NCI-H2107 treated with DMSO at 0.1 percent for 48 hours (cell line): ENCODE results near the gene ATG9A.
"Not testable (repeated sequence)": the region's sequence is repeated elsewhere in the genome, so short reads cannot be mapped to it uniquely, and the experiment has no call there.

Experiments
- DNase-seq: peaks from one replicate; lab custom pipeline; 2025; ENCODE audit not compliant: unreplicated experiment; lab: John Stamatoyannopoulos, UW

The ATG9A gene

GRCh38 chr2:219205981-219206327, 23.5 kb downstream of the ATG9A start:
- no peak for DNase-seq

- no peak for DNase-seq
Measured at GRCh38 chr2:219205165-219205538, 24.3 kb downstream of the ATG9A start.

GRCh38 chr2:219204425-219205164, 24.8 kb downstream of the ATG9A start:
- DNase-seq: no peak

- not testable (repeated sequence) for DNase-seq
Measured at GRCh38 chr2:219201331-219201730, 28.1 kb downstream of the ATG9A start.

GRCh38 chr2:219200502-219201326, 28.7 kb downstream of the ATG9A start:
- DNase-seq: not testable (repeated sequence)

GRCh38 chr2:219199470-219200211, 29.8 kb downstream of the ATG9A start:
- no peak for DNase-seq

GRCh38 chr2:219198974-219199373, 30.5 kb downstream of the ATG9A start:
- DNase-seq: no peak

- no peak for DNase-seq
Measured at GRCh38 chr2:219197388-219197787, 32.0 kb downstream of the ATG9A start.

GRCh38 chr2:219186754-219187456, 42.5 kb downstream of the ATG9A start:
- no peak for DNase-seq

GRCh38 chr2:219184121-219184520, 45.3 kb downstream of the ATG9A start:
- DNase-seq: no peak

- no peak for DNase-seq
Measured at GRCh38 chr2:219183151-219183772, 46.2 kb downstream of the ATG9A start.

GRCh38 chr2:219182331-219183150, 46.9 kb downstream of the ATG9A start:
- no peak for DNase-seq

GRCh38 chr2:219181531-219181930, 47.9 kb downstream of the ATG9A start:
- no peak for DNase-seq

GRCh38 chr2:219180961-219181360, 48.5 kb downstream of the ATG9A start:
- DNase-seq: no peak

- no peak for DNase-seq
Measured at GRCh38 chr2:219179601-219180465, 49.6 kb downstream of the ATG9A start.

GRCh38 chr2:219178377-219179175, 50.9 kb downstream of the ATG9A start:
- no peak for DNase-seq

- DNase-seq: peak; percentile 70
Measured at GRCh38 chr2:219177552-219178376, 51.7 kb downstream of the ATG9A start, which contains the start of gene RETREG2. TSS of gene RETREG2 (plus strand) at chr2:219178275. CDS start at chr2:219178353, 78 bp downstream.
